PC-3 (cell line): ENCODE data around the gene ALPG.

ENCODE experiments used
- CTCF ChIP-seq: fragments of 300-600 bp; sonication (generic); conservative IDR thresholded peaks from 2 replicates; pipeline ENCODE4 v1.5.1; 2017; ENCODE audit warnings: antibody characterized with exemption, low read depth, mild to moderate bottlenecking, low read length
- EZH2 ChIP-seq: fragments of 300-600 bp; sonication (generic); IDR thresholded peaks from one replicate; pipeline ENCODE4 v1.6.1; 2017; ENCODE audit warnings: antibody characterized with exemption, mild to moderate bottlenecking, low read length; ENCODE audit not compliant: unreplicated experiment

DNA sequence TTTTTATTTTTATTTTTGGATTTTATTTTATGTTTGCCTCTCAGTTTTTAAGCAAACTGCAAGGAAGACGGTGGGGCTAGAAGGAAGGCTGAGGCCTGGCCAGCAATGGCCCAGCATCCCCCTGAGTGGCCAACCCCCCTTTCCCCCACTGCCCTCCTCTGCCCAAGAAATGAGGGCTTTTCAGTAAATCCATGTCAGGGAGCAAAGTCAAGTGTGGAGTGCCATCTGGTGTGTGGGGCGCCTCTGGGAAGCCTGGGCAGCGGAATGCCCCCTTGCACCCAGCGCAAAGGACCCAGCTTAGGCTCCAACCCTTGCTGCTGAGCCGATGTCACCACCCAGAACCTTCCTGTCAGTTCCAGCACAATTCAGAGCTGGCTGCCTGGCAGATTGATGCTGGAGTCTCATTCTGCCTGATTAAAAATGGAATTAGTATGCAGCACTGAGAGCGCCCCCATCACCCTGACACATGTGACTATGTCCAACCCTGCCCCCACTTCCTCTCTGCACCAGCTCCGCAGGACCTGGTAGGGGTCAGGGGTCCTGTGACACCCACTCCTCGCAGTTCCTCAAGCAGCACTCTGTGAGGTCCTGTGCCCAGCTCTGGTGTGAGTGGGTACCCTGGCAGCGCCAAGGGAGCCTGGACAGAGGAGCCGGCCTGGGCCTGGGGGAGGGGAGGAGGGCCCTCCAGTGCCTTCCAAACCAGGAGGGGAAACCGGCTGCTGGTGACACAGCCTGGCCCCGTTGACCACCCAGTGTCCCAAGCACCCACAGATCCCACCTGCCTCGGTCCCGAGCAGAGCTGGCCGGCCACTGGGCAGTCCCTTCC, 37.3 kb upstream of the ALPG start:
- no peak for TF ChIP-seq CTCF
- TF ChIP-seq EZH2, result no peak
